M059J (cell line): Measurements from ENCODE around the gene CERS6. TPM values are rescaled to one million over a fixed set of nuclear protein-coding genes. Genes with fewer than 3 reads are reported as not detected.

Experiments used
- DNase-seq: peaks from one replicate; pipeline ENCODE4 v3.0.0-alpha.2; 2012; ENCODE audit warnings: low read depth
- total RNA-seq: library from RNA; depleted of rRNA; stranded (reverse); fragments of >200 nt; shearing (Covaris generic); gene quantifications from 2 replicates; pipeline ENCODE4 v1.2.3, GENCODE V29; 2014

The CERS6 gene
- total RNA-seq, 1 experiment from 2014 or later: 22.8 TPM

DNA sequence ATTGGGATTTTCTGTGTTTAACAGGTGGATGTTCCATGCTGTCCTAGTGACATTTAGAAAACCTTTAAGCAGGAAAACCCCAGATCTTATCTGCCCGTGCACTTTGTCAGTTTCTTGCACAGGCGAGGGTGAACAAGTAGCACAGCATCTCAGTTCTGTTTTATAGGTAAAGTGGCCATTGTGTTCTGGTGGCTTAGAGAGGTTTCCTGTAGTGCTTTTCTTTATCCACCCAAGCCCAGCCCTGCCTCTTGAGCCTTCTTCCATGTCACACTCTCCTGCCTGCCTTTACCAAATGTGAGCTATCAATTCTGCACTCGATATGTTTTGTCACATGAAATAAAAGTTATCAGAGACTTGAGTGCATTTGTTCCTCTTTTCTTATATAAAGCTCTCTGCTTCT lies 211.1 kb downstream of the CERS6 start:
- DNase-seq: no peak

DNA sequence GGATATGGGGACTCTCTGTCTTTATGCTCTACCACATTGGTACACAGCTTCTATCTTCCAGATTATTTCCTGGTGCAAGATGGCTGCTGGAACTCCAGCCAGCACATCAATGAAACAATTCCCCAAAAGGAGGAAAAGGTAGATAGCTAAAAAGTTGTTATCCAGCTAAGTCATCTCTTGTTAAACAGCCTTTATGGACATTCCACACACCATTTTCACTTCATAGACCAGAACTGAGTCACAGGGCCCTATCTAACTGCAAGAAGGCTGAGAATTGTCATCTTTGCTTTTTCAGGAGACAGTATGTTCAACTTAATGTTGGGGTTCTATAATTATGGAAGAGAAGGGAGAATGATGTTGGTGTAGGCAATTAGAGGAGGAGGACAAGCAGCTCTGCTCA lies 213.1 kb downstream of the CERS6 start:
- no peak for DNase-seq

DNA sequence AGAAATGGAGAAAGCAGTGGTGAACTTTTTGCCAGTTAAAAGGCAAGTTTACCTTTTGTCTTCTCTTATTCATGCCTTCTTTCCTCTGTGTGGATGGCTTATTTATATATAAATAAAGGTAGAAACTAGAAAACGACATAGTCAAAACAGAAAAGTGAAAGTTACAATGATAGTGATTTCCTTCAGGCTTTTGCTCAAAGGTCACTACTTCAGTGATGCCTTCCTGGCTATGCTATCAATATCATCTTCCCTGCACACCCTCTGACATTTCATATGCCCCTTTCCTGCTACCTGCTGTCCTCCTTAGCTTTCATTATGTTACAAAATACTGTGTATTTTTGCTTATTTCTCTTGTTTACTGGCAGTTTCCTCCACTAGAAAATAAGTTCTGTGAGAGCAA lies 214.4 kb downstream of the CERS6 start:
- DNase-seq: no peak

DNA sequence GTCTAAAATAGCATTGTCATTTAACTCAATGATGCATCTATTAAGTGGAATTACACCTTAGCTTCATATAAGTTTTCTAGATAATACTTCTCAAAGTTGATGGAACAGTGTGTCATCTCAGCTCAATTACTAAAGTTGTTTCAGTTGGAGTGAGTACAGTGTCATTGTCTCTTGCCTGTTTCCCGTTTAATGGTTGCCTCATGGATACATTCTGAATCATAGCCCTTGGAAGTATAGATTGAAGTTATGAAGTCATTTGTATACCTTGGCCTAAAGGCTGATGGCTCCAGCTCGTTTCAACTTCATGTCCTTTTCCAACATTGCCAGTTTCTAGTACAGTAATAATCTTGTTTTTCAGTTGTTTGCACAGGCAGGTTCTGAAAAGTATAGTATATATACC lies 215.9 kb downstream of the CERS6 start:
- no peak for DNase-seq

DNA sequence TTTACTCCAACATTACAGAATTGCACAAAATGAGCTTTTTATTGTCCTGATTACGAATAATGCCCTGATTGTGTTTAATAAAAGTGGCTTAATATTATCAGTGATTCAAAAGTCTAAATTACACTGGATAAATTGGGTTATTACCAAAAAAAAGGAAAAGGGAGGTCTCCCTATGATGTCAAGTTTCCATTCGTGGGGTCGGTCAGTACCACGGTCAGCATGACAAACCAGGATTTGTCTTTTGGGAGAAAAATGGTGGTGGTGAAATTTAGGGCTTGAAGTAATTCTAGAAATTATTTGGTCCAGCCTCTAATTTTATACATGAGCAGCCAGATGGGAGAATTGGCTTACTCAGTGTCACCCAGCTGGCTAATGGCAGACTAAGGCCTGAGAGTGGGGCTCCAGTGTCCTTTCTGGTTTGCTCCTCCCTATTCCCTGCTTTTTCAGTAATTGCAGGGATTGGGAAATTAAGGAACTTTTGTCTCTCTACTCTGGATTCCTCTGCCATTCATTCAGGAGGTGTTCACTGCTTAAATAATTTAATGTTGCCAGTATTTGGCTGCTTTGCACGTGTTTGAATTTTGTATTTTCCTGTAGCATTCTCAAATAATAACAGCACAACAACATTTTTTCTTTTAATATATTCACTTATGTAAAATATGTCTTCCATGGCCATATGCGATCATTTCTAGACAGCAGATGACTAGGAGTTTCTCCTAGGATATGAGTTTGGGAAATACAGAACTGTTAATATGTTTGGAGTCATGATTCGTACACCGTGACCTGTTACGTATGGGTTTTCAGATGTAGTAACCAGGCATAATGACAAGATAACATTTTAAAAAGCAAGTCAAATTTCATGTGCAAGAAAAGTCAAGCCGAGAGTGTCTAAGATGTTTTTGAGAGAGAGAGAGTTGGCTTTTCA lies 217.5 kb downstream of the CERS6 start:
- DNase-seq: no peak

DNA sequence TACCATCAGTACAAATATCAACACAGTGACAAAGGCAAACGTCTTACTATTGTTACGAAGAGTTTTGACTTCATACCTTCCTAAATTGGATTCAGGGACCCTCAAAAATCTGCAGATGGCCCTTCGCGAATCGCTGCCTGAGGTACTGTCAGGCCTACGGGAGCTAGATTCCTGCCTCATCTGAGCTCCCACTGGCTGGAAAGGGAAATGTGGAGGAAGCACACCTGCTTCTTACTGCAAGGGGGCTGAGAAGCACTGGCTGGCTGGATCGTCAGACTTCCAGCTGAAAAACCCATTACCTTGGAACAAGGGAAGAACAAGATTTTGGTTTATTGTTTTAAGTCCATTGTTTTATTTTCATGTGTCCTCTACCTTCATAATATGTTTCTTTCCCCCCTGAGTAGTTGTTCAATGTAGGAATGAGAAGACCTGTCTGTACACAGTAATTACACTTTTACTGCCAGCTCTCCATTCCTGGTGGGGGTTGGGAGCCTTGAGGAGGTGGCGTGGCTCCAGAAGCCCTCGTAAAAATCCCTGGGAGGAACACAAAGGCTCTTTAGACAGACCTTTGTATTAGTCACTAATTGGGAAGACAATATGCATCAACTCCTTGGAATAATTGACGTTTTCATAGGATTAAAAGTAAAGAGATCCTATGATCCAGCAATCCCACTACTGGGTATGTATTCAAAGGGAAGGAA lies 222.2 kb downstream of the CERS6 start:
- peak; percentile 17 for DNase-seq

DNA sequence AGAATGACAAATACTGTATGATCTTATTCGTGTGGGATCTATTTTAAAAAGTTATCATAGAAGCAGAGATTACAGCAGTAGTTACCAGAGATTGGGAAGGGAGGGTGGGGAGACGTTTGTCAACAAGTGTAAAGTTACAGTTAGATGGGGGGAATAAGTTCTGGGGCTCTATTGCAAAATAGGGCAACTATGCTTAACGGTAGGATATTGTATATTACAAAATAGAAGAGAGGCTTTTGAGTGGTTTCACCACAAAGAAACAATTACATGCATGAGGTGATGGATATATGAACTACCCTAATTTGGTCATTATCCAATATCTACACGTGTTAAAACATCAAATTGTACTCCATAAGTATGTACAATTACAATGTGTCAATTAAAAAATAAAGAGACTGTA lies 223.0 kb downstream of the CERS6 start:
- DNase-seq: no peak

DNA sequence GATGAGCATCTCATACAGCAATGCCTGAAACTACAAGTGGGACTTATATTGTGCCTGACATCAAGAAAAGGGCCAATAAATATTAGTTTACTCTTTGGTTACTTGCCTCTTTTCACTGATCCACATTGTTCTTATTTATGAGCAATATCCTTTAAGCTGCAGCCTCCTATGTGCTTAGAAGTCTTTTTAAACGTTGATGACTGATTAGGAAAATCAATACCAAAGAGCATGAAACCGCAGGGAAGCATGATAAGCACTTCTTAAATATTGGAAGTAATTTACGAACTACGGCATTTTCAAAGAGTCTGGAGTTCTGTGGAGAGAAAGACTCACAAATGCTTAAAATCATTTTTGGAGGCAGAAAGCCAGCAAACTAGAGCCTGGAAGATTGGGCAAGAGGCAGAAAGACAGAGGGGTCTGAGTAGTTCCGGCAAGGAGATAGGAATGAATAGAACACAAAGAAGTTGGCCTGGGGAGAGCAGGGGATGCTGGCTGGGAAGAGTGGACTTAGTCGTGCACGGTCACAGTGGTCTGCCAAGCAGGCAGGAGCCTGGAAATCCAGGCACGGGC lies 223.8 kb downstream of the CERS6 start:
- no peak for DNase-seq

DNA sequence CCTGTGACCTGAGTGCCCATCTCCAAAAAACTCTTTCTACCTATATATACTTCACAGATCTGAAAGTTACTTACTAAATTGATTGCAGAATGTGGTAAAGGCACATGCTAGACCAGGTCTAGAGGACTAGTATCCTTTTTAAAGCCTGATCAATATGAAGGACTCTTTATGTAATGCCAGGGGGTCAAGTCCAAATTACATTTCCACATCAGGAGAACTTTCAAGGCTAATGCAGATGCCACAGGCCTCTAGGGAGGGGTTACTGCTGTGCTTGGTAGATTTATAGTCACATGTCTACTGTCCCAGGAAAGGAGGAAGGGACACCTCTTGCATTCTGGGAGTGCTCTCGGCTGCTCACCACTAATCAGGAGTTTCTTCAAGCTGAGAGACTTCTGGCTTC lies 227.9 kb downstream of the CERS6 start:
- DNase-seq: no peak

DNA sequence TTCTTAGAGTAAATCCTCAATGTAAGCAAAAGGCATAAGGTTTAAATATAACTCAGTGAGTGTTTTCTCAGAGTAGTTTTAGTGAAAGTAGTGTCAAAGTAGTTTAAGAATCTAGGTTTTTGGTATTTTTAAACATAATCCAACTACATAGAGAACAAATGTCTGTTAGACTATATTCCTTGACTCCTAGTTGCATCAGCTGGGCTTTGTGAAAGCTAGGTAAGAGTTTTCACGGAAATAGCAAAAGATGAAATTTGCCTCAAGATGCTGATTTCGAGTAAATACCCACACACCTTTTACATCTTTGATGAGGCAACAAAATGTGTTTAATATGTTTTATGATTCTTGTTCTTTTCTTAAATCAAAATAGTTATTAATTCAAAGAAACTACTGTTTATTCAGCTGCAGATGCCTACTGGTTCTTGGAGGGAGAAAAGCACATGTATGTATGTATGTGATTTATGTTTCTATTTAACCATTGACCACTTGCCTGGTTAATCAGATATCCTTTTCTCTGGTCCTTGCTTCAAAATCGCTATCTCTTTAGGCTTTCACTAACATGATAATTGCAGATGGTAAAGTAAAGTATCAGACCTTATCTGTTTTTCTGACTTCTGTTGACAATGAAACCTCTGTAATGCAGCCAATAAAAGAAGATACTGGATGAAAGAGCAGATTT lies 229.0 kb downstream of the CERS6 start:
- no peak for DNase-seq

DNA sequence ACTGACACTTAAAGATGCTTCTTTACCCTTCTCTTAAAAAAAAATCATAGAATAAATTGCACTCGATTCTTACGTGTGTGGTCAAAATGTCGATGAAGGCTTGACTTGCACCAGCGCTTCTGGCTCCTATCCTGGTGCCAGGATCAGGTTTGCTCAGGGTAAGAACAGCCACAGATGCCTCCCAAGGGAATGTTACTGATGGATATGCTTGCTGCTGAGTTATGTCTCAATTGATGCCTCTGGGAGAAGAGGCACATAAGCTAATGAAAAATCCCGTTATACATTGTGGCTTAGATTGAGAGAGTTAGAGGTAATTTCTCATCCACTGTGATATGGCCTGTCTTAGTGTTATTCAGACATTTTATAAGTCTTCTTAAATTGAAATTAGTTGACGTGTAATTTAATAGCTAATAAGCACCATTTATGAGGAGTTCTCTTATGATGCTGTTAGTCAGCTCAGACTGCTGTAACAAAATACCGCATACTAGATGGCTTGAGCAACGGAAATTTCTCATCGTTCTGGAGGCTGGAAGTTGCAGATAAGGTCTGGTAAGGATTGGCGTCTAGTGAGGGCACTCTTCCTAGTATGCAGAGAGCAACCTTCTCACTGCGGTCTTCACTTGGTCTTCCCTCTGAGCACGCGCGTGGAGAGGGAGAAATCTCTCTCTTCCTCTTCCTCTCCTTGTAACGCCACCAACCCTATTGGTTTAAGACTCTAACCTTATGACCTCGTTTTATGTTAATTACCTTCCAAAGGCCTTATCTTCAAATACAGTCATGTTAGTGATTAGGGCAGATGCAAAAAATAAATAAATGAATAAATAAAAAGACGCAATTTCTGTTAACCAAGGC lies 229.8 kb downstream of the CERS6 start:
- no peak for DNase-seq

DNA sequence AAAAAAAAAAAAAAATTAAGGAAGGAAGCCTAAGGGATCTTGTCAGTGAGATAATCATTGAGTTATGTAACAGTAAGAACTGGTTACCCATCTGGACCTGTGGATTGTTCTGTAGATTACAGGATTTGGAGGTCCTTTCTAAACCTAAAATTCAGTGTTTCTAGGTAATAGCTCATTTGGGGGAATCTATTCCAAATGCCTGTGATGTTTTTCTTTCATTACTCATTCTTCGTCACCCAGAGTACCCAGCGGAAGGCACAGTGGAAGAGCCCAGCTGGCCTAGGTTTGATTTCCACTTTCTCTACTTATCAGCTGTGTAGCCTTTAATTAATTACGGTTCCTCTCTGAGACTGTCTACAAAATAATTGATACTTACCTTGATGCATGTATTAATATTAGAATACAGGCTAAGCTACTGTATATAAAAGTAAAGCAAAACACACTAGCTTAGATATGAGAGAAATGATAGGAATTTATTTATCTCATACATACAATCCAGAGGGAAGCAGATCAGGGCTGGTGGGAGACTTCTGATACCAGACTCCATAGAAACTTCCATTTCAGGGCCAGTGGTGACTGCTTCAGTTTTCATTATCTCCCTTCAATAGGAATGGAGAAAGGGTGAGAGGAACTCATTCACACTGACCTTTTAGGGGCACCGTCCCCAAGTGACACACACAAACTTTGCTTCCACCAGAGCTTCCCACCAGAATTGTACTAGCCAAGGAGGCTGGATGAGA lies 230.6 kb downstream of the CERS6 start:
- DNase-seq: peak; percentile 31

DNA sequence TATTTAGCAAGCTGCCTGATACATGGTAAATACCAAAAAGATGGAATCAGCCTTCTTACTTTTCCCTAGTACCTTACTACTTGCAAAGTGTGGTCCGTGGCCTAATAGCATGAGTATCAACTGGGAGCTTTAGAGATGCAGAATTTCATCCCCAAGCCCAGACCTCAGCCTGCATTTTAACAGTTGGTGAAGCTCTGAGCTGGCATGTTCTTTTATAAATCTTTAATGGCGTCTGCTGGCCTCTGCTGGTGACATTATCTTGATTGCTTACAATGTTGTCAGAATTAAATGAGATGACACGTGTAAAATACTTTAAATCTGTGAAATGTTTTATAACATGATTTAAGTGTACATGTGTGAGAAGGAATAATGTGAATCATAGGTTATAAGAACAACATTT lies 231.2 kb downstream of the CERS6 start:
- DNase-seq: peak; percentile 9

DNA sequence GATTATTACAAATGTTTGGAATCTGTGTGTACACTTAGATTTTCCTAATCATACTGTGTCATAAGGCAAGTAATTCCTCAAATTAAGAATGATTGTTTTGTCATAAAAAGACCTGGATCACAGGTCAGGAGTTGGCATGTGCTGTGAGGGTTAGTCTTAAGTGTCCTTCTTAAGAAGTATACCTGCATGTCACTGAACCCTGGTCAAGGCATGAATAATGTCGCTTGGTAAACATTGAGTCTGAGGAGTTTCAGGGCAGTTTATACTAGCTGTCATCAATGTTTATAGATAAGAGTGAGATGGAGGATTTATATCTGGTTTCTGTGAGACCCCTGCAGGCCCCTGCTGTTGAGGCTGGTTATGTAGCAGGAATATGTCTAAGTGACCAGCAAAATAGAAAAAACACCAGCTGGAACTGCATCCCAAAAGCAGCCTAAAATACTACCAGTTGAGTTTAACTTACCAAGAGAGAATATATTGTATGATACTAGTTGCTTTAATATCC lies 234.4 kb downstream of the CERS6 start:
- no peak for DNase-seq

DNA sequence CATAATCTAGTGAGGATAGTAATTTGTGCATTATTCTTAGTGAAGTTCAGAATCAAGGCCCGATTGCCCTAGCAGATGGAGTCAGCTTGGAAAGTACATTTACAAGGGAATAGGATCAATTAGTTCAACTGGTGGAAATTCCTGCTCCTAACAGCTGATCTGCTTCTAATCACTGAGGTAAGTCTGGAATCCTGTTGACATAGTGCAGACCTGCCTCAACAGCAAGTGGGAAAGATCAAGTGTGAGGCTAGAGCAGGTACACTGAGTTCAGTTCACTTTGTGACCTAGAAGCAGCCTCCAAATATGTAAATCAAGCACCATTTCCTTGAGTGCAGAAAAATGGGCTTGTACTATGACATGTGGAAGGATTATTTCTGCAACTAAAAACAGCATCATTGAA lies 235.1 kb downstream of the CERS6 start:
- no peak for DNase-seq

DNA sequence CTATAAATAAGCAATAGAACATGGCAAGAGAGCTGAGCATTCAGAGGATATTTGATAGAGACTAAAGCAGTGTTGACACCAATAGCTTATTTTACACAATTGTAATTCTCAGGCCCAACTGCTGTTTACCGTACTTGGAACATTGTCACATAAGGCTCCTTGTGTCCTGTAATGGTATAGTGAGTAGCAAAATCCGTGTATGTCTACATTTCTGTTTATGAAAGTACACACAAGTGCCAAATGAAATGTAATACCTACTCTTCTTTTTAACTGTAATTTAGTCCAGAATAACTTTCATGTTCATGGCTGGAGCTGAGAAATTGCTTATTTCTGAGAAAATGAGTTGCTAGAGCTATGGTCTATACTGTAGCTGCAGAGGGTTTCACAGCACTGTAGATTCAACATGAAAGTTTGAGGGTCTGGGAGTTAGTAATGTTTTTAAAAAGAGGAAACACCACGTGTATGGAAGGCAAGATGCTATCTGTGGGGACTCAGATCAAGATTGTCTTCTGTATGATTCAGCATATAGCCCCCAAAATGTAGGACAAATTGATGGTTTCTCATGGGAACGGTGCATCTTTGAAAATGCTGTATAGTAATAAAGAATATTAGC lies 236.2 kb downstream of the CERS6 start:
- no peak for DNase-seq

DNA sequence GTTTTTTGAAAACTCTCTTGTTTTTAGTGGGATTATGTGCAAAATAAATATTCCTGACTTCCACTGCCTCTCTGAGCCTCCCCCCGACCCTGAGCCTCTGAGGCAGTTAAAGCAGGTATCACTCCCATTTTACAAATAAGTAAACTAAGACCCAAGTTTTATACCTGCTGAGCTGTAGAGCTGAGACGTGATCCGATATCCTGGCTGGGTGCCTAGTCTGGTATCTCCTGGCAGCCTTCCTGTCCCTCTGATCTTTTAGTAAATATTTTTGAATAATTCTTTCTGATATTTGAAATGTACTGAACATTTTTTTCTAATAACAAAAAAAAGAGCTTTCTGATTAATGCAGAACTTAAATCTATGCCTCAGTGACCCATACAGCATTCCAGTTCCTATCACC lies 238.1 kb downstream of the CERS6 start:
- no peak for DNase-seq

DNA sequence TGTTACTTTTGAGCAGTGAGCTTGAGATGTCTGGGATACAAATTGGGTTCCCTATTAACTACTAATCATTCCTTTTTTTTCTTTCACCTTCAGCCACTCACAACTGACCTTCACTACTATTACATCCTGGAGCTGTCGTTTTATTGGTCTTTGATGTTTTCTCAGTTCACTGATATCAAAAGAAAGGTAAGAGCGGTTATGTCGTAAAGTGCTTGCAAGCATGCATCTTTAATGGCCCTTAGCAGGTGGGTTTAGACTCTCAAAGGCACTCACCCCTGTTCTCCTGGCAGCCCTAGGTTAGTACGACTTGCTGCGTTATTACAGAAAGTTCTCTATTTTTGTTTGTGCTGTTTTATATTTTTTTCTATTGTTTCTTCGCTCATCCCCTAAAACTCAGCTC lies 238.8 kb downstream of the CERS6 start:
- no peak for DNase-seq

DNA sequence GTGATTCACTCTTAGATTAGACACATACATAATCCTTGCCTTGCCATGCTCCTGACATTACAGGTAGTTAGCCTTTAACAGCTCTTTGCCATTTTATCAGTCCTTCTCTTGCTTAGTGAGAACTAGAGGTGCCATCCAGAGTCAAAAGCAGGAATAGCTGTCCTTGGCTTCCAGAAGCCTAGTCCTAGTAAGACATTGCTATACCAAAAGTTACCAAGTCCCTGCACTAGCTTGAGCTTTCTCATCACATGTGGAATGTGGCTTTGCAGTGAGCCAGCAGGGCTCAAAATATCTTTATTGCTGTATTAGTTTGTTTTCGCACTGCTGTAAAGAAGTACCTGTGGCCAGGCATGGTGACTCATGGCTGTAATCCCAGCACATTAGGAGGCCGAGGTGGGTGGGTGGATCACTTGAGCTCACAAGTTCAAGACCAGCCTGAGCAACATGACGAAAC lies 241.6 kb downstream of the CERS6 start:
- DNase-seq: peak; percentile 51

DNA sequence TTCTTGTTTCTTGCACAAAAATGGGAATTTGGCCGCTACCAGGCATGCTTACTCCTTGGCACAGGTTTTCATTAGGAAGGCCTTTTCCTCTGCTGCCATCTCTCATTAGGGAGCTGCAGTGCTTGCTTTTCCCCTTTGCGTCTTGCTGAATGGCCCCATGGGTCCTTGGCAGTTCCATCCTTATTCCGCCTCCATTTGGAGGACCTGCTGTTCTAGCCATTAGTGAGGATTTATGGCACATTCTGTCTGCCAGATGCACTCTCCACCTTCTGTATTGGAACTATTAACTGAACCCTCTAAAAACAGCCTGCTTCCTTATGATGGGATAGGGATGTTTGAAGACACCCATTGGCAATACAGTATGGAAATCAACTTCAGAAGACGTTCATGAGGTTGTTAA lies 242.9 kb downstream of the CERS6 start:
- no peak for DNase-seq
